KOPT-K1 (cell line): ENCODE measurements around the gene THAP2.

Experiments used
- H3K27ac ChIP-seq: fragments of 200-600 bp; sonication (generic); 2 replicates; pipeline ENCODE4 v1.5.1; 2016; ENCODE audit warnings: antibody characterized with exemption, mild to moderate bottlenecking, low read depth, low read length; ENCODE audit not compliant: poor library complexity, severe bottlenecking
- H3K36me3 ChIP-seq: fragments of 200-600 bp; sonication (generic); 2 replicates; pipeline ENCODE4 v1.5.1; 2017; ENCODE audit warnings: antibody characterized with exemption, mild to moderate bottlenecking, low read length, moderate library complexity; ENCODE audit not compliant: insufficient read depth
- H3K9me3 ChIP-seq: fragments of 200-600 bp; sonication (generic); 2 replicates; pipeline ENCODE4 v1.5.1; 2017; ENCODE audit warnings: antibody characterized with exemption, low read length, mild to moderate bottlenecking; ENCODE audit not compliant: insufficient read depth, poor library complexity, severe bottlenecking

Gene THAP2

DNA sequence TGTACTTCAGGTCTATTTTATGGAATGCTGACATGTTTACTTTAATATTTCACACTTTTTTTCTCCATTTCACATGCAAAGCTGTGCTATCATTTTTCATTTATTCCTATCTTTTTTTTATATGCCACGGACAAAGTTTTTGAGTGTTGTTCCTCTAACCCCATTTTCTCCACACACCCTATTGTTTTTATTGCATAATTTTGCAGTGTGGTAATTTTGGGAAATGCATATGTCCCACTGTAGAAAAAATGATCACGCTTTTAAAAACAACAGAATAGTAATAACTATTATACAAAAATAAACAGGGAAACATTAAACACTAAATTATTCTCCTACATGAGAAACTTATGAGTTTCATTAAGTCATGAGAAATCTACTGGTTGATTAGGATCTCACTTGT is 14.7 kb upstream of the THAP2 start:
- H3K36me3 ChIP-seq: peaks cover 99% of the 10 kb centered on the region
- no peak overlapping the region for H3K27ac ChIP-seq
- peaks cover 14% of the 10 kb centered on the region for H3K9me3 ChIP-seq

DNA sequence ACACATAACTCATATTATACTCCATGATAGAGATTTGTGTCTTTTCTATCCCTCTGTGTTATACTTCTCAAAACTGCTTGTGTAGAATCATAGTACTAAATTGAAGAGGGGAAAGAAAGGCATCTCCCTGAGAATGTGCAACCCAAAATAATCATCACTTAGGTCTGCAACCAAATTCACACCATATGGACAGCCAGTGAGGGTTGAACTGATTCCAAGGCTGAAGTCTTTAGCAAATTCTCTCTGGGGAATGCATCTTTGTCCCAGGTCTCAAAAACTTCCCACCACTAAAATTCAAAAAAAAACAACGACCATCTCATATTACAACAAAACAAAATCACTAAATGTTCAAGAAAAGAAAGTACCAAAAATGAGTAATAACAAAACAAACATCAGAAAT is 11.4 kb upstream of the THAP2 start:
- H3K27ac ChIP-seq: no peak overlapping the region
- H3K9me3 ChIP-seq: peaks cover 18% of the 10 kb centered on the region
- H3K36me3 ChIP-seq: peaks cover 97% of the 10 kb centered on the region

DNA sequence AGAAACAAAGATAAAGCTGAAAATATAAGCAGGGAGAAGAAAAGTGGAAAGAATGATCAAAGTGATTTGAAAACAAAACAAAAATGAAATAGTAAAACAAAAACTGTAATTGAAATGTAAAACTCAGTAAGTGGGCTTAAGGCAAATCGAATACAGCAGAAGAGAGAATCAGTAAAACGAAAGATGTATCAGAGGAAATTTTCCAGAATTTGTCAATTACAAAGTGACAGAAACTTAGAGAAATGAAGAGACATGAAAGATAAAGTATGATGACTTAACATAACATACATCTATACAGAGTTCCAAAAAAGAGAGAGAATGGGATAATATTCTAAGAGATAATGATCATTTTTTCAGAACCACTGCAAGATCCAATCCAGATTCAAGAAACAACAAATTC is 11.0 kb upstream of the THAP2 start:
- H3K27ac ChIP-seq: no peak overlapping the region
- H3K36me3 ChIP-seq: peaks cover 97% of the 10 kb centered on the region
- H3K9me3 ChIP-seq: peaks cover 18% of the 10 kb centered on the region

DNA sequence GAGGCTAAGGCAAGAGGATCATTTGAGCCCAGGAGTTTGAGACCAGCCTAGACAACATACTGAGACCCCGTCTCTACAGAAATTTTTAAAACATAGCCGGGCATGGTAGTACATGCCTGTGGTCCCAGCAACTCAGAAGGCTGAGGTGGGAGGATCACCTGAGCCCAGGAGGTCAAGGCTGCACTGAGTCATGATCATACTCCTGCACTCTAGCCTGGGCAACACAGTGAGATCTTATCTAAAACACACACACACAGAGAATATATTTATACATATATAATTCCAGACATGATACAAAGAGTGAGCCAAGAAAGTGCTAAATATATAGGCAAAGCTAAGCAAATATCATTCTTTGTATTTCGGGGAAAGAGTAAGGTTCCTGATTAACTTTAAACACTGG is 9.9 kb upstream of the THAP2 start:
- H3K36me3 ChIP-seq: peaks cover 97% of the 10 kb centered on the region
- H3K27ac ChIP-seq: no peak overlapping the region
- peaks cover 18% of the 10 kb centered on the region for H3K9me3 ChIP-seq

DNA sequence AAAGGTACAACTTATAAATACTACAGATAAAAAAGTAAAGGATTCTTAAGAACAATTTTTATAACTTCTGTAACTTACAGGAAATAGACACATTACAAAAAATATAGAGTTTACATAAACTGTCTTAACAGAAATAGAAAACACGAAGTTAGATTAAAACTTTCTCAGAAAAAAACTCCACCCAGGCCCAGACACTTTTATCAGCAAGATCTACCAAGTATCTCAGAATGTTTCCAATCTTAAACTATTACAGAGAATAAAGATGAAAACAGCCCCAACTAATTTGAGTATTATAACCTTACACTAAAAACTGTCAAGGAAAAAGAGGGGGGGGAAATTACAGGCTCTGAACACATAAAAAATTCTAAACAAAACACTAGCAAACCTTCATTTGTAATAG is 8.6 kb upstream of the THAP2 start:
- Histone ChIP-seq H3K27ac (no peak overlapping the region), H3K36me3 (peaks cover 97% of the 10 kb centered on the region), H3K9me3 (peaks cover 18% of the 10 kb centered on the region)

DNA sequence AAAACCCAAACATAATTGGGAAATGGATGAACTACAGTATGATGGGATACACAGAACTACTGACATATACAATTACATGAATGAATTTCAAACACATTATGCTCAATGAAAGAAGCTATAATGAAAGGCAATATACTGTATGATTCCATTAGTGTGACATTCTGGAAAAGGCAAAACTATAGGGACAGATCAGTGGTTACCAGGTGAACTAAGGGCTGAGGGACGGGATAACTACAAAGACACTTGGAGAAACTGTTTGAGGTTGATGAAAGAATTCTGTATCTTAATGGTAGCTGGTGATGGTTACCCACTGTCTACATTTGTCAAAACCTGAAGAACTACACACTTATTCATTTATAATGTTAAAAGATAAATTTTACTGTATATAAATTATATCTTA is 8.2 kb upstream of the THAP2 start:
- Histone ChIP-seq H3K36me3 (peaks cover 95% of the 10 kb centered on the region), H3K27ac (no peak overlapping the region), H3K9me3 (peaks cover 18% of the 10 kb centered on the region)

DNA sequence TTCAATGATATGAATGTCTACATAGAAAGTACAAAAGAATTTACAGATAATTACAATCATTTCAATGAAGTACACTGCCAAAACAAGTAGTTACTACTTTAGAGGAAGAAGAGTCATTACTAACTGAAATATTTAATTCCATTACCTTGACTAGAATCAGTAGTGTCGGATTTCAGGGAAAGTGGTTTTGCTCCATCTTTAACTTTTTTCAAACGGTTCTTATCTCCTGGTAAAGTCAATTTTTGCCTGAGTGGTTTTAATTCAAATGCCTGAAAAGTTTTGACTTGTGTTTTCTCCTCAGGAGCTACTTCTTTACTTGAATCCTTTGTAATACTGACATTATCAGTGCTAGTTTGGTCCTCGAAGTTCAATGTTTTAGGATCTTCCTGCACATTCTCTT is 7.4 kb upstream of the THAP2 start:
- Histone ChIP-seq H3K36me3 (peaks cover 86% of the 10 kb centered on the region), H3K9me3 (peaks cover 18% of the 10 kb centered on the region), H3K27ac (no peak overlapping the region)

DNA sequence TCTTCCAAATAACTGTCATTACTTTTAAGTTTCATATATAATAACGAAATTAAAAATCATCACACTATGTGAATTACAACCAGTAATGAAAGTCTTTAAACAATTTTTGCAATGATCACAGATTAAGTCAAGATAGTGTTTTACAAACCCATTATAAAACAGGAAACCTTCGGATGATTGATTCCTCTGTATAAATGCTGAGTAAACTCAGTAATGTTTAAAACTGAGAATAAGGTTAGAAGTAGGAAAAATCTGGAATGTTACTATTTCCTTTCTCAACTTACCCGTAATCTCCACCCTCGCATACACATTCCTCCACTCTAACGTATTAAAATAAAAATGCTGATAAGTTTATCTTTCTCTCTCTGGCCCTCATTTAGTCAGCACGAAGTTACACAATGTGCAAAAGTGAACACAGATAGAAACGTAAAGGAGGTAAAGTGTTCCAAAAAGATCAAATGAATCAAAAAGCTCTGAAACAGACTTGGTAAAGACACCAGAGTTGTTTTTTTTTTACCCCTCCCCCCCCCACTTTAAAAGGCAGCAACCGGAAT is 2.0 kb upstream of the THAP2 start:
- Histone ChIP-seq H3K9me3 (no peaks in the 10 kb centered on the region), H3K27ac (peak overlapping the region; percentile 78), H3K36me3 (peaks cover 35% of the 10 kb centered on the region)

DNA sequence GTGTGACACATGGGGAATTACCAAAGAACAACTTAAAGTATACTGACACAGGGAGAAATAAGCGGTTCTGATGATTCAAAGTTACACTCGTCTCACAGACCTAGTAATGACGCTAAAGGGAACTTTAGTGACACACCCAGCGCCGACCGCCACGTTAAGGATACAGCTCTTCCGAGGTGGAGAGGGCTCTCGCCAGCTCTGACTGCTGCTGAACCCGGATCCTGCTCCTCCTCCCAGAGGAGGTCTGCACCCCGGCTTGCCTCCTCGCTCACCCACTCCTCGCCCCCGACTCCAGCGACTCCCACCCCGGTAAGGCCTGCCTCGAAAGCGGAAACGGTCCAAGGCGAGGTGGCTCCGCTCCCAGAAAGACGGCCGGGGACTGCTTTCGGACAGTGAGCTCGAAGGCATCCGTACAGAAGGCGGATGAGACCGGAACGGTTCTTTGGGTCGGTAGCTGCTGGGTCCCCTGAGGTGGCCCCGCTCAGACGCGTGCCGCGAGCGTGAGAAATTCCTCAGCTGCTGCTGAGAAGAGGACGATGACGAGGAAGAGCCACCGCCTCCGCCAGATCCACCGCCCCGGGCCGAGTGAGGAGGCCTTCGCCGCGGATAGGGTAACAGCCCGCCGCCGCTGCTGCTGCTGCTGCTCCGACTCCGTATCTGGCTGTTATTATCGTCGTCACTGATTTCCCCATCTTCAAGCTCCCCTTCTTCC is 1.1 kb upstream of the THAP2 start:
- Histone ChIP-seq H3K9me3 (no peaks in the 10 kb centered on the region), H3K27ac (peak overlapping the region; percentile 78), H3K36me3 (peaks cover 26% of the 10 kb centered on the region)

DNA sequence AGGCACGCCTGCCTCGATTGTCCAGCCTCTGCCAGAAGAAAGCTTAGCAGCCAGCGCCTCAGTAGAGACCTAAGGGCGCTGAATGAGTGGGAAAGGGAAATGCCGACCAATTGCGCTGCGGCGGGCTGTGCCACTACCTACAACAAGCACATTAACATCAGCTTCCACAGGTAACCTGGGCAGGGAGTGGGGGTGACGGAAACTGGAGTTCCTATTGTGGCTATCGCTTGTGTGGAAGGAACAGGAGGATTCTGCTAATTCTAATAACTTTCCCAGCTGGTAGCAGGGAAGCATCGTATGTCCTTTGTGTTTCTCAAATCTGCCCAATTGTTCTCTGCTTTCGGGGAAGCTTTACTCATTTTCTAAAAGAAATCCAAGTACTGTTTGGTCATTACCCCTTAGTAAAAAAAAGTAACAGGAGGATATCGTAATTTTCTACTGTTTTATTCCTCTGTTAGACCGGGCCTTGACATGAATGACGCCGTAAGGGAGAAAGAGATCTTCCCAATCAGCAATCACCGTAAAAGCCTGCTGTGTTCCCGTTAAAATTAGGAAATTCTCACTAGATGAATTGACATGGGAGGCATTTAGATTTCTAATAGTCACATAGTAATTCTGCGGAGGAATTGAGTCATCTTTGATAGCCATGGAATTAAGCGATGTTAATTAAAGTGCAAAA is 449 bp downstream of the THAP2 start:
- Histone ChIP-seq H3K9me3 (no peaks in the 10 kb centered on the region), H3K27ac (peak overlapping the region; percentile 78), H3K36me3 (peaks cover 11% of the 10 kb centered on the region)

DNA sequence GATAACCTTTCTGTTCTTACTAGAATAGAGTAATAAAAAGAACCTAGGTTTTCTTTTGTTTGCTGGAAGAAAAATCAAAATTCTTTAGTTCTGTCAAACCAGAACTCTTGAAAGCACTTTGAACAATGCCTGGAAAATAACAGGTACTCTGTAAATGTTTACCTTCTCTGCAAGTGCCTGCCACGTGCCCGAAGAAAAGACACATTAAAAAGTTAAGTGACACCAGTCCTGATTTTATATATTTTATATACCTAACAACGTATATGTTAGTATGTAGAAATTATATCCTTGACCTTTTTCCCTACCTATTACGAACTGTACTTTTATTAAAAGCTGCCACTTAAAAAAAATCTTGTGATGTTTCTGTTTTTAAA is 976 bp downstream of the THAP2 start:
- Histone ChIP-seq H3K27ac (peak overlapping the region; percentile 78), H3K36me3 (peaks cover 6% of the 10 kb centered on the region), H3K9me3 (no peaks in the 10 kb centered on the region)

DNA sequence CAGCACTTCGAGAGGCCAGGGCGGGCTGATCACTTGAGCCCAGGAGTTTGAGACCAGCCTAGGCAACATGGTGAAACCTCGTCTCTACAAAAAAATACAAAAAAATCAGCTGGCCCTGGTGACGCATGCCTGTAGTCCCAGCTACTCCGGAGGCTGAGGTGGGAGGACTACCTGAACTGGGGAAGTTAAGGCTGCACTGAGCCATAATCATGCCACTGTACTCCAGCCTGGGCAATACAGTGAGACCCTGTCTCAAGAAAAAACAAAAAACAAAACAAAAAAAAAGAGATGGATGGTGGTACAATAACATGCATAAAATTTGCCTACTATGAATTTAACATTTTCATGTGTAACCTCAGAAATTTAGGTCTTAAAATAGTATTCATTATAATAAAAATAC is 2.2 kb downstream of the THAP2 start:
- Histone ChIP-seq H3K36me3 (no peaks in the 10 kb centered on the region), H3K27ac (no peak overlapping the region)

DNA sequence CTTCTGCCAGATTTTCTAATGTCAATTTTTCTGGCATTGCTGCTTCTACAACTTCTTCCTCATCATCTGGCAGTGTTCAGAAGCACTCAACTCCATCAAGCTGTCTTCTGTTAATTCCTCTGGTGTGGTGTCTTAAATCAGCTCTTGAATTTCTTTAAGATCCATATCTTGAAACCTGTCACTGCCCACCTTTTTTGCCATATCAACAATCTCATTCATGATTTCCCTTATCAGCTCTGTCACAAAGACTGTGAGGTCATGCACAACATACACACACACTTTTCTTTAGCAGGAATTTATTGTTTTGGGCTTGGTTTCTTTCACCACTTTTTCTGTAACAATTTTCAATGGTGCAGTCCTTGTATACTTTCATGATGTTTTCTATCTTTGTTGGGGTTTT is 7.2 kb downstream of the THAP2 start:
- H3K36me3 ChIP-seq: no peaks in the 10 kb centered on the region
- no peaks in the 10 kb centered on the region for H3K9me3 ChIP-seq
- H3K27ac ChIP-seq: no peak overlapping the region

More for the DNA sequence above, 2.2 kb downstream of the THAP2 start:
- no peaks in the 10 kb centered on the region for H3K9me3 ChIP-seq

DNA sequence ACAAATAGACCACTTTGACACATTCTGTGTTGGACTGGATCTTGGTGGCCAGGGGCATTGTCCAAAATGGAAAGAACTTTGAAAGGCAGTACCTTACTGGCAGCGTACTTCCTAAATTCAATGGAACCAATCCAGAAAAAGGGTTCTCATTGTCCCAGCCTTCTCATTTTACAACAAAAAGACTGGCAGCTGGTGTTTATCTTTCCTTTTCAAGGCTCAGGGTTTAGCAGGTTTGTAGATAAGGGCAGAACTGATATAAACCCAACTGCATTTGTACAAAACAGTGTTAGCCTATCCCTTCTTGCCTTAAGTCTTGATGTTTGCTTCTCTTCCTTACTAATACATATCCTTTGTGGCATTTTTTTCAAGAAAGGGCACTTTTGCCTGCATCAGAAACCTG is 7.7 kb downstream of the THAP2 start:
- Histone ChIP-seq H3K36me3 (no peaks in the 10 kb centered on the region), H3K27ac (no peak overlapping the region), H3K9me3 (no peaks in the 10 kb centered on the region)

DNA sequence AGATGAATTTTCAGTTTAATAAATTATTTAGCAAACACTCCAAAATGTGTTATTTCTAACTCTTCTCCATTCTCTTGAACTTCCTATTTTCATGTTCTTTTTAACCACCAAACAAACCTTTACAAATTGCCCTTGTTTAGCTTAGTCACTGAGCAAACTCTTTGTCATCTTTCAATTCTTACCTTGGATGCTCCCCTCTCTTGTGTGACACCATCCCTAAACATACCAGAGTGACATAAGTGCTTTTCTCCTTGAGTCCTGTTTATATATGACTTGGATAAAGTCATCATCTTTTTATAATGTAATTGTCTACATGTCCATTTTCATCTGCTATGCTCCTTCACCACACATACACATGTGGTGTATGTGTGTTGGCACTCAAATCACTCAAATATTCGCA is 18.4 kb downstream of the THAP2 start:
- Histone ChIP-seq H3K27ac (no peak overlapping the region), H3K9me3 (no peaks in the 10 kb centered on the region), H3K36me3 (no peaks in the 10 kb centered on the region)

DNA sequence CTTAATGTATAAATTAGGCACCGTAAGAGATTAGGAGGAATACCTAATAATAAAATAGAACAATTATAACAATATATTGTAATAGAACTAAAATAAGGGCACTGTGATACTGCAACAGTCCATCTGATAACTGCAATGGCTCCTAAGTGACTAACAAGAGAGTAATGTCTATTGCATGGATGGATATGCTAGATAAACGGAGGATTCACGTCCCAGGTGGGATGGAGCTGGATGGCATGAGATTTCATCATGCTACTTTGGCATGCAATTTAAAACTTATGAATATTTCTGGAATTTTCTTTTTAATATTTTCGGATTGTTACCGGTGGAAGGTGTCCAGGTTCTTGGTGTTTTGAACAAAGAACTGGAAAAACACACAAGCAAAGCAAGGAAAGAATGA is 19.5 kb downstream of the THAP2 start:
- H3K27ac ChIP-seq: no peak overlapping the region
- no peaks in the 10 kb centered on the region for H3K9me3 ChIP-seq
- H3K36me3 ChIP-seq: no peaks in the 10 kb centered on the region
